Glomerular endothelial cell (primary cell): ENCODE data around the gene MAFG. TPM values are rescaled to one million over a fixed set of nuclear protein-coding genes. Genes with fewer than 3 reads are reported as not detected.
"Not testable (repeated sequence)": the region's sequence is repeated elsewhere in the genome, so short reads cannot be mapped to it uniquely, and the experiment has no call there.

Experiments
- DNase-seq: peaks from one replicate; pipeline ENCODE4 v3.0.0-alpha.2; 2011; ENCODE audit warnings: low read depth, low spot score; ENCODE audit errors: extremely low read depth
- total RNA-seq: library from RNA; depleted of rRNA; stranded (reverse); fragments of >200 nt; gene quantifications from 2 replicates; pipeline ENCODE4 v1.2.3, GENCODE V29; 2015

The MAFG gene
- total RNA-seq, 1 donor from 2014 or later, result 34.4 TPM

DNA sequence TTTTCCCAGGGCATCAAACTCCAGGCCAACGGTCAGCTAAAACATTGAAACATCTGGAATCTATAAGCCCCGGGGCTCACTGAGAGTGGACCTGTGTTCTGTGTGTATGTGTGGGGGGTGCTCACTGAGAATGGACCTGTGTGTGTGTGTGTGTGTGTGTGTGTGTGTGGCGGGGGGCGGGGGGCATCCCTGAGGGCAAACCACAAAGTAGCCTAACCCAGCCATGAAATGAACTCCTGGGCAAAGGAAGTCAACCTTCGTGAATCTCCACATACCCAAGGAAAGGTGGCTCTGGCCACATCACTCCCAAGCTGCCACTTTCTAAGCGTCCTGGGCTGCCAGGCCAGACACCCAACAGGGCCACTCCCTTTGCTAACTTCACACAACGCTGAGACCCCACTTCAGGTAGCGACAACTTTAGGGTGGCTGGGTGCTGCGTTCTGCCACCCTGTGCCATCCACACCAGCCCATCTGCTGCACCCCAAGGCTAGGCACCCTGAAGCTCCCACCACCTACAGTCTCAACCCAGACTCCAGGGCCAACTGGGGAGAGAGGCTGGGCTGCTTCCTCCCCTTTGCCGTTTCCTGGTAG lies 1.6 kb downstream of the MAFG start:
- DNase-seq, result no peak

- DNase-seq, result no peak
Measured at GRCh38 chr17:81924557-81925532, 2.7 kb downstream of the MAFG start.

DNA sequence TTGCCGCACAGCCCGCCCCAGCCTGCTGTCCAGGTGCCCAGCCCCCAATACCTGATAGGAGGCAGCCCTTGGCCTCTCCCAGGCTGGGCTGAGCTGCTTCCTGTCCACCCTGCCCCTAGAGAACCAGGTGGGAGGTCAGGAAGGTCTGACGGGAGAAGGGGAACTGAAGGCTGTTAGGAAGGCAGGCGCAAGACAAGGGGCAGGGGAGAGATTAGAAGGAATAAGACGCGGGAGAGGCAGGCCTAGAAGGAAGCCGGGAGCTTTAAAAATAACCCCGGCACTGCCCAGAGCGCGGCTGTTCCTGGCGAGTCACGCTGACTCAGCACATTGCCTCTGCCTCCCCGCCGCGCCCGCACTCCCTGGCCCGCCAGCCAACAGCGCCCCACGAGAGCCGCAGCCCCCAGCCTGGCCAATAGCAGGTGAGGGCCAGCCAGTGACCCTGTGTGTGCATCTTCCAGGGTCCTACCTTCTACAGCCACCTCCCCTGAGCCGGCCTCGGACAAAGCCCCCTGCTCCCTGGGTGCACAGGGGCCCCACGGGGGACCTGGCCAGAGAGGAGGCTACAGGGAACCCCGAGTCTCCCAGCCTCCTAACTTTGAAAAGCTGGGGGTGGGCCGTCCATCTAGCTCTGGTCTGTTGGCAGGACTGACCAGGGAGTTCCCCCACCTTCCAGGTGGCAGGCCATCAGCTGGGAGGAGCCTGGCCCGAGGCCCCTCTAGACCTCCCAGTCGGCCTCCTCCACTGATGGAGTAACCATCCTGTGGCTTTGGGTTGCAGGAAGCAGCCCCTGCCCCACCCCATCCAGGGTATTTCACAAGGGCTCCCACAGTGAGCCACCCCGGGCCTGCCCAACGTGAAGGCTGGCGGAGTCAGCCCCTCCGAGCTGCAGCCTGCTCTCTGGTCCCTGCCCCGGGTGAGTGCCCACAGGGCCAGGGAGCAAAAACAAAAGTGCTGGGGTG lies 4.0 kb downstream of the MAFG start:
- DNase-seq, result no peak

DNA sequence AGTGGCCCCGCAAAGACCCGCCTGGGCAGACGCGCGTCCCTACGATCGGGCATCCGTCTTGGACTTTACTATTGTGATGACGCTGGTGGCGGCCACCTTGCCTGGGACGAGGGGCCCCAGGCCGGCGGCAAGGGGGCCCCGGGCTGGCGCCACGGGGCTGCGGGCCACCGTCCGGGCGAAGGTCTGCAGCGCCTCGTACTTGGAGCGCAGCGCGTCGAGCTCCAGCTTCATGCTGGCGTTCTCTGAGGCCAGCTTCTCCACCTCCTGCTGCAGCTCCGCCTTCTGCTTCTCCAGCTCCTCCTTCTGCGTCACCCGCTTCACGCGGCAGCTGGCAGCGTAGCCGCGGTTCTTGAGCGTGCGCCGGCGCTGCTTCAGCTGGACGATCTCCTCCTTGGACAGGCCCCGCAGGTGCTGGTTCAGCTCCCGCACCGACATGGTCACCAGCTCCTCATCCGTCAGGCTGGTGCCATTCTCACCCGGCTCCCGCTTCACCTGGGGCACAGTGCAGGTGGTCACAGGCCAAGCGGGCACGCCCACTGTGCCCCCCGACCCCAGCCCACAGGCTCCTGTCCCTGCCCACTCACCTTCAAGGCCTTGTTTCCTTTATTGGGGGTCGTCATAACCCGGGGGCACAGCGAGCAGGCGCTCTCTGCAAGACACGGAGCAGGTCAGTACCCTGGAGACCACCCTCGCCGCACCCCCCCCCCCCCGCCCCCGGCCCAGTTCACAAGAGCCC lies 4.8 kb downstream of the MAFG start:
- no peak for DNase-seq

DNA sequence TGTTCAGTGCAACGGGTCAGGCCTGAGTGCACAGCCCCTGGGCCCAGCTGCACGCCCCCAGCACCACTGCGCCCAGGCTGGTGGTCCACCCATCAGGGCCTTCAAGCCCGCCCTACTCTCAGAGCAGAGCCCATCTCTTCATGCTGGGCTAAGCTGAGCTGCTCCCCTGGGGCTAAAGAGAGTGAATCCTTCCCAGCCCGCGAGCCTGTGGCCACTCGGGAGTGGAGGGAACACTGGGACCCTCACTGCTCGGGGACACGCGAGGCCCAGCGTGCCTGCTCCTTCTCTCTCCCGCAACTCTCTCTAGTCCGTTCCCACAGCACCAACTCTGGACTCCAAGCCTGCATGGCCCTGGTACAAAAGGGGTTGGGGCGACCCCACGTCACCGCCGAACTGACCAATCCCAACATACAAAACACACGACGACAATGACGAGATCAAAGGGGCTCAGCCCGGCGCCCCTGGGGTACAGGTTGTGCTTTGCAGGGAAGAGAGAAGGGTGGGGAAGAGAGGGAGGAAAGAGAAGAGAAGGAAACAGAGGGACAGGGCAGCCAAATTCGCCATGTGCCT lies 5.5 kb downstream of the MAFG start:
- DNase-seq, result no peak

DNA sequence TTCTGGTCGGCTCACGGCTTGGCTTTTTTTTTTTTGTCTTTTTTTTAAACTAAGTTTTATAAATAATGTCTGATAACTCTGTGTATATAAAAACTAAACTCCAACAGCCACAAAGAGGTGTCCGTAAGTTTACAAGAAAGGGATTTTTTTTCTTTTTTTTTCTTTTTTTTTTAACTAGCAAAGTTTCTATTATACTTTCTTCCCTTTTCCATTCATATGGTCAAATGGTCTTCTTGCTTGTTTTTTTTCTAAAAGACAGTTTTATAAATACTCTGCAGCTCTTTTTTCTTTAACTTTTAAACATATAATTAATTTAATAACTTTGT lies 6.0 kb downstream of the MAFG start:
- DNase-seq, result no peak

DNA sequence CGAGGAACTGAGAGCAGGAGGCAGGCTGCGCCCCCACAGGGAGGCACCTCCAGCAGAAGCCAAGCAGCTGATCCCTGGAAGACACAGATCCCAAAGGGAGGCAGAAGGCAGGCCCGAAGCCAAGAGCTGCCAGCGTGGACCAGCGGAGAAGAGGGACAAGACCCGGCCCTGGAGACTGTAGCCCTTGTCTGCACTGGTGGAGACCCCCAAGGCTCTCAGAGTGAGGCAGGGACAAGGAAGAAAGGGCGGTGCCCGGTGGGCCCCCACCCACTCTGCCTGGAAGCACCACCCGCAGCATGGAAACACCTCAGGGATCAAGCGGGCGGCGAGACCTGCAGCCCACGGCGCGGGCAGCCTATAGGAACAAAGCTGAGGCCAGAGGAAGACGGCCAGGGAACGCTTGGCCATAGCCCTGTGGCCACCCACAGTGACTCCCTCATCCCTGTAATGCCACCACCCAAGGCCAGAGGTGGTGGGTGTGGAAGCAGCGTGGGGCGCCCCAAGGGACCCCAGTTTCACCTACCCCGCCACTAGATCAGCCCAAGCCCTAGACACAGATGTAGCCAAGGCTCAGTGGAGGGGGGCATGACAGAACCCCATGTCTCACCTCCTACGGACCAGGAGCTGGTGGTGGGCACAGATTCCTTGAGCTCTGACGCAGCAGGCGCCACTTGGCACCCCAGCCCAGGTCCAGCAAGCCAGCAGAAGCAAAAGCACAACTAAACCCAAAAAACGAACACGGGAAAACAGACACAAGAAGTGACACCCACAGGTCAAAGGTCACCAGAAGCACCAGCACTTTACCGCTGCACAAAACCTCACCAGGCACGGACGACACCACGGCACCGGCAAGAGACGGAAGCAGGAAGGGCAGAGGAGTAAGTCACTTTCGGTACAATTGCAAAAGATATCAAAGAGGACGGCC lies 6.7 kb downstream of the MAFG start:
- DNase-seq, result no peak

GRCh38 chr17:81918832-81919545 lies 8.5 kb downstream of the MAFG start:
- DNase-seq, result no peak

- not testable (repeated sequence) for DNase-seq
Measured at GRCh38 chr17:81918333-81918669, 9.2 kb downstream of the MAFG start.

- no peak for DNase-seq
Measured at GRCh38 chr17:81917565-81918332, 9.8 kb downstream of the MAFG start, which contains the start of gene SIRT7. Gene SIRT7 (minus strand): TSS chr17:81918176. CDS start chr17:81918131, 45 bp downstream.

DNA sequence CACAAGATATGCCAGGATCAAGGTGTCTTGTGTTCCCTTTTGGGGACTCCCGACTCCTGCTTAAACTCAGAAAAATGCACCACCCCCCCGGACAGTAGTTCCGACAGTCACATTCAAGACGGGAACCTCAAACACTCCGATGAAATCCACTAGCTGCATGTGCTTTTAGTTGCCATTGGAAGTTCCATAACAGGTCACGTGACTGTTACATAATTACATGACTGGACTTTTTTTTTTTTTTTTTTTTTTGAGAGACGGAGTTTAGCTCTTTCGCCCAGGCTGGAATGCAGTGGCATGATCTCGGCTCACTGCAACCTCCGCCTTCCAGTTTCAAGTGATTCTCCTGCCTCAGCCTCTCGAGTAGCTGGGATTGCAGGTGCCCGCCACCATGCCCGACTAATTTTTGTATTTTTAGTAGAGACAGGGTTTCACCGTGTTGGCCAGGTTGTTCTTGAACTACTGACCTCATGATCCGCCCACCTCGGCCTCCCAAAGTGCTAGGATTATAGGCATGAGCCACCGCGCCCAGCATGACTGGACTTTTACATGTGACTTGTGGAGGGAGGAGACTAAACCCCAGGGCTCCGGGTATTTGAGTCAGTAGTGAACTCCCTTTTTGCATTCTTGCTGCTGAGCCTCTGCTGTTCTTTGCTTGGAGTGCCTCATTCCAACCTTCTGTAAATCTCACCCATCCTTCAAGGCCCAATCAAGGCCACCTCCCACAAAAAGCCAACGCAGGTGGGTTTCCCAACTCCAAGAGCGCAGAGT lies 11.1 kb downstream of the MAFG start:
- no peak for DNase-seq

GRCh38 chr17:81915331-81915730 lies 12.2 kb downstream of the MAFG start:
- DNase-seq, result no peak

DNA sequence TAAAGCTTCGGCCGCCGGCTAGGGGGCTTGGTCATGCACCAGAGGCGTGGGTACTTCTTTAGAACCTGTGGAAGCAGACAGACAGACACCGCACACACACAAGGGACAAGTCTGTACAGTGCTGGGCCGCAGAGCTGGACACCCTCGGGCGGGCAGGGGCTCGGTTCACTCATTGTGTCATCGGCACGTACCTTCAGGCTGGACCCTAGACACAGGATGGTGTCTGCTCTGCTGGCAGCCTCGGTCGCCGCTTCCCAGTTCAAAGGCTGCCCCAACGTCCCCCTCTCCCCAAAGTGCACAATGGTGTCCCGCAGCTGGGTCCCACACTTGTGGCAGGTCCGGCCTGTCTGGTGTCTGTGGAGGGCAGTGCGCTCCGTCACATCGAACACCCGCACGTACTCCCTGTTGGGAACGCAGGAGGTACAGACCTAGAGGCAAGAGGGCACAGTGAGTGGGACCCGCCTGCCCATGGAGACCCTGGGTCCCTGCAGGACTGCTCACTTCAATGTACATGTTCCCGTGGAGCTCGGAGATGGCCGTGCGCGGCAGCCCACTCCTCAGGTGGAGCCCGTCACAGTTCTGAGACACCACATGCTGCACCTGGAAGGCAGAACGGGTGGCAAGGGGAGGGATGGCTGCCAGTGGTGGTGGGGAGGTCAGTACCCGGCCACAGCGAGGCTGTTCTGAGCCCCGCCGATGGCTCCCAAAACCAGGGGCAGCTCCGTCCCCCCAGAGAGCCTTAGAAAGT lies 13.3 kb downstream of the MAFG start:
- DNase-seq, result no peak

- no peak for DNase-seq
Measured at GRCh38 chr17:81913394-81914102, 14.0 kb downstream of the MAFG start.

DNA sequence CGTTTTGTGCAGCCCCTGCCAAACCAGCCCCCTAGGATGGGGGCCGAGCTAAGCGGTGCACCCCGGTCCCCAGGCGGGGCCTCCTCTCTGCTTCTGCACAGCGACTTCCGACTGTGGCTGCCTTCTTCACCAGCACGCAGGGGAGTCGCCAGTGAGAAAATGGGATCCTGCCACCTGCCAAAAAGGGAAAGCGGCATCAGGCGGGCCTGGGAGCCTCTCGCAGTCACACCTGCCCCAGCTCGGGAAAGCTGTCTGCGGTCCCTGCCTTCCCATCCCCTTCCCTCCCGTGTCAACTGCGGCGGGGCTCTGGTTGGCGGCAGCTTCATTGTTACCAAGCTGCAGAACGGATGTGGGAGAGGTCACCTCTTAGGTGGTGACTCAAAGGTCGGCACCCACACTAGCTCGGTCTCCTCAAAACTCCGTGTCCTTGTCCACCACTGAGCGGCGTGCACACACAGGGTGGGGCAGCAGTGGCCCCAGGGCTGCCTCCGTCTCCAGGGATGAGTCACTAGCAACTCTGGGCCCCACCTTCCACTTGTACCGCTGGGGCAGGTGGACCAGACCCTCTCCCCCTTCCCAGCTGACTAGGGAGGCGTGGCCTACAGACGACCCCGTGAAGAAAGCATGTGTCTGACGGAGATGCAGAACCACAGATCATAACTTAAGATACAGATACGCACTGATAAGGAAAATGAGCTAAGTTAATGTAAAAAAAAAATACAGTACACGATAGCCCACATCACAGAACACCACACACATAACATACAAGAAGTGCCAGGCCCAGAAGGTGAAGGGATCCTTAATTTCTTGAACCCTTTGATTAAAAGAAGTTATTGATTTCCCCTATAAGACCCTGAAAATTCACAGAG lies 14.9 kb downstream of the MAFG start:
- DNase-seq, result no peak
